Aorta (tissue), 5 donors: ENCODE data around the gene GAGE12J. TPM values are rescaled to one million over a fixed set of nuclear protein-coding genes. Genes with fewer than 3 reads are reported as not detected.
"Not testable (repeated sequence)": the region's sequence is repeated elsewhere in the genome, so short reads cannot be mapped to it uniquely, and the experiment has no call there.

Source experiments
- ATAC-seq: fragments of 200-7000 bp; cut with Tn5 transposase; one replicate; pipeline ENCODE4 v1.9.1; 2022; ENCODE audit warnings: moderate library complexity; ENCODE audit not compliant: low FRiP score
- DNase-seq, 2 donors: peaks; one replicate each; pipeline ENCODE4 v3.0.0-alpha.2; 2020
- H3K27ac ChIP-seq, 2 donors: one replicate each; pipeline ENCODE4 v1.5.1; 2013; ENCODE audit warnings: low read length in 2 of 2, mild to moderate bottlenecking in 2 of 2, moderate library complexity in 2 of 2, control low read depth in 1 of 2, inconsistent platforms in 1 of 2, low read depth in 1 of 2
- H3K27me3 ChIP-seq, 2 donors: one replicate each; pipeline ENCODE4 v1.6.1; 2013; ENCODE audit warnings: control low read depth in 1 of 2, low read length in 1 of 2, mild to moderate bottlenecking in 1 of 2, moderate library complexity in 1 of 2; ENCODE audit not compliant: insufficient read depth in 2 of 2, control insufficient read depth in 1 of 2
- H3K36me3 ChIP-seq, 2 donors: one replicate each; pipeline ENCODE4 v1.6.1; 2013; ENCODE audit warnings: control low read depth in 1 of 2, low read length in 1 of 2, mild to moderate bottlenecking in 1 of 2; ENCODE audit not compliant: insufficient read depth in 2 of 2, control insufficient read depth in 1 of 2
- H3K4me1 ChIP-seq, 2 donors: one replicate each; pipeline ENCODE4 v1.6.1; 2013; ENCODE audit warnings: low read length in 2 of 2, control low read depth in 1 of 2, mild to moderate bottlenecking in 1 of 2, moderate library complexity in 1 of 2; ENCODE audit not compliant: insufficient read depth in 2 of 2, control insufficient read depth in 1 of 2
- H3K4me3 ChIP-seq, 2 donors: one replicate each; pipeline ENCODE4 v1.5.1; 2013; ENCODE audit warnings: low read length in 2 of 2, control low read depth in 1 of 2, mild to moderate bottlenecking in 1 of 2
- H3K9me3 ChIP-seq: one replicate; pipeline ENCODE4 v1.6.1; 2013; ENCODE audit warnings: mild to moderate bottlenecking, low read length; ENCODE audit not compliant: control insufficient read depth
- WGBS, 2 donors: extraction: QIAGEN DNeasy Blood & Tissue Kit; methylation state at CpG; one replicate each; pipeline ENCODE4 v1.1.7; 2013; 5-methylcytosine and 5-hydroxymethylcytosine counted together
- intact Hi-C, 2 donors: fragments of 100-400 bp; cut with DNase I; formaldehyde crosslinking; loops; one replicate each; pipeline versions ENCODE4 v1.14.2 to v1.15.0; 2022
- polyA plus RNA-seq, 2 donors: library from polyadenylated mRNA; stranded (reverse); fragments of 200-250 nt; gene quantifications; one replicate each; pipeline ENCODE4 v1.2.3, GENCODE V29; 2013
- total RNA-seq, 2 donors: library from RNA; stranded (reverse); fragmentation: NEBNext Ultra II Directional; extraction: Animal tissue kit (Norgen Biotek cat#: 25700); gene quantifications; one replicate each; pipeline ENCODE4 v1.2.1, GENCODE V29; 2021
- donor health status: healthy with polysubstance abuse.
- donor health status: Bipolar disorder and iron deficiency.
- donor health status: DM: no; HTN: no; CAD: no.
- donor health status: DM: no; HTN: no; CAD: no.
- donor health status: DM: yes; HTN: yes; CAD: no.

The GAGE12J gene
- total and polyA plus RNA-seq, 4 donors = not detected

GRCh38 chrX:49330421-49330820 lies 8.6 kb downstream of the GAGE12J start:
- H3K27me3 ChIP-seq, H3K36me3 ChIP-seq, intact Hi-C loops, H3K27ac ChIP-seq, H3K4me1 ChIP-seq, ATAC-seq, DNase-seq, H3K9me3 ChIP-seq, H3K4me3 ChIP-seq: not testable (repeated sequence)
- WGBS, 2 donors = 79 to 89% methylated on average over 3 of the region's 11 CpGs

- ATAC-seq, DNase-seq, H3K4me1 ChIP-seq, H3K27ac ChIP-seq, H3K9me3 ChIP-seq, H3K4me3 ChIP-seq, intact Hi-C loops, H3K27me3 ChIP-seq, H3K36me3 ChIP-seq: not testable (repeated sequence)
- no CpG with 5 or more reads among the region's 16 CpGs for WGBS, 2 donors
Measured at GRCh38 chrX:49331282-49331681, 9.4 kb downstream of the GAGE12J start, which contains the start of gene GAGE13. Gene GAGE13, plus strand, starts transcription at chrX:49331582. Its CDS starts 1,156 bp downstream, at chrX:49332738.

- H3K4me1 ChIP-seq, ATAC-seq, intact Hi-C loops, H3K4me3 ChIP-seq, H3K27ac ChIP-seq, H3K9me3 ChIP-seq, H3K36me3 ChIP-seq, H3K27me3 ChIP-seq: not testable (repeated sequence)
- peak in 1 of 2 donors; percentile 80 for DNase-seq
- no CpG with 5 or more reads among the region's 26 CpGs for WGBS, 2 donors
Measured at GRCh38 chrX:49331841-49332240, 10.0 kb downstream of the GAGE12J start.

GRCh38 chrX:49341449-49341848 lies 19.6 kb downstream of the GAGE12J start:
- H3K9me3 ChIP-seq, H3K4me3 ChIP-seq, H3K36me3 ChIP-seq, H3K4me1 ChIP-seq, H3K27ac ChIP-seq, intact Hi-C loops, H3K27me3 ChIP-seq, ATAC-seq: not testable (repeated sequence)
- DNase-seq = peak; percentile 68 to 85
- 95 to 97% methylated on average over 11 to 14 of the region's 24 CpGs for WGBS, 2 donors

- DNase-seq, H3K9me3 ChIP-seq, intact Hi-C loops, H3K36me3 ChIP-seq, ATAC-seq, H3K27me3 ChIP-seq, H3K27ac ChIP-seq, H3K4me3 ChIP-seq, H3K4me1 ChIP-seq: not testable (repeated sequence)
- 76% methylated on average over 11 of the region's 15 CpGs for WGBS, 2 donors
Measured at GRCh38 chrX:49344496-49345175, 22.8 kb downstream of the GAGE12J start.

GRCh38 chrX:49345402-49345801 lies 23.6 kb downstream of the GAGE12J start:
- H3K9me3 ChIP-seq, H3K36me3 ChIP-seq, ATAC-seq, DNase-seq, H3K27ac ChIP-seq, H3K27me3 ChIP-seq, H3K4me1 ChIP-seq, intact Hi-C loops, H3K4me3 ChIP-seq: not testable (repeated sequence)
- 81% methylated on average over 5 of the region's 10 CpGs for WGBS, 2 donors

- H3K4me3 ChIP-seq, H3K36me3 ChIP-seq, H3K27ac ChIP-seq, H3K27me3 ChIP-seq, H3K4me1 ChIP-seq, ATAC-seq, H3K9me3 ChIP-seq, intact Hi-C loops: not testable (repeated sequence)
- peak in 1 of 2 donors; percentile 80 for DNase-seq
- 86 to 88% methylated on average over 7 of the region's 11 CpGs for WGBS, 2 donors
Measured at GRCh38 chrX:49346150-49346549, 24.3 kb downstream of the GAGE12J start.

Other genes with a start within 250 kb of the GAGE12J start
- 10 to 100 TPM; 37.7 to 40.2 TPM for gene PRAF2, start 248.0 kb upstream of the GAGE12J start, total RNA-seq
- 10 to 100 TPM; 30.8 to 54.3 TPM for gene PRAF2, start 248.0 kb upstream of the GAGE12J start, polyA plus RNA-seq
- 10 to 100 TPM; 66.1 to 84.4 TPM for gene WDR45, start 242.2 kb upstream of the GAGE12J start, total RNA-seq
- gene WDR45, start 242.2 kb upstream of the GAGE12J start, polyA plus RNA-seq = 100 to 1,000 TPM in 1 of 2 donors, 10 to 100 TPM in 1; 73.0 to 236 TPM
- 10 to 100 TPM; 15.8 to 20.4 TPM for gene GPKOW, start 198.3 kb upstream of the GAGE12J start, total RNA-seq
- gene GPKOW, start 198.3 kb upstream of the GAGE12J start, polyA plus RNA-seq = 10 to 100 TPM; 14.3 to 22.8 TPM
- gene MAGIX, start 159.3 kb upstream of the GAGE12J start, total RNA-seq = 1 to 10 TPM; 2.7 to 2.8 TPM
- 1 to 10 TPM; 1.9 to 4.9 TPM for gene MAGIX, start 159.3 kb upstream of the GAGE12J start, polyA plus RNA-seq
- 100 to 1,000 TPM; 159 to 201 TPM for gene PLP2, start 150.1 kb upstream of the GAGE12J start, total RNA-seq
- 100 to 1,000 TPM; 203 to 337 TPM for gene PLP2, start 150.1 kb upstream of the GAGE12J start, polyA plus RNA-seq
- gene PRICKLE3, start 135.7 kb upstream of the GAGE12J start, total RNA-seq = 10 to 100 TPM; 11.9 to 13.3 TPM
- 1 to 10 TPM; 2.8 to 7.2 TPM for gene PRICKLE3, start 135.7 kb upstream of the GAGE12J start, polyA plus RNA-seq
- gene SYP, start 121.8 kb upstream of the GAGE12J start, total RNA-seq = 1 to 10 TPM; 2.4 to 4.5 TPM
- gene SYP, start 121.8 kb upstream of the GAGE12J start, polyA plus RNA-seq = 1 to 10 TPM; 3.0 to 5.3 TPM
- under 1 TPM; 0.06 to 0.42 TPM for gene CACNA1F, start 88.7 kb upstream of the GAGE12J start, total RNA-seq
- under 1 TPM; 0.03 to 0.38 TPM for gene CACNA1F, start 88.7 kb upstream of the GAGE12J start, polyA plus RNA-seq
- gene CCDC22, start 86.6 kb upstream of the GAGE12J start, total RNA-seq = 10 to 100 TPM; 11.6 to 12.5 TPM
- 10 to 100 TPM in 1 of 2 donors, 1 to 10 TPM in 1; 5.3 to 17.2 TPM for gene CCDC22, start 86.6 kb upstream of the GAGE12J start, polyA plus RNA-seq
- gene FOXP3, start 57.3 kb upstream of the GAGE12J start, total RNA-seq = under 1 TPM in 1 of 2 donors, not detected in 1; 0.32 TPM
- not detected for gene FOXP3, start 57.3 kb upstream of the GAGE12J start, polyA plus RNA-seq
- gene PPP1R3F, start 52.2 kb upstream of the GAGE12J start, total RNA-seq = 1 to 10 TPM; 7.9 to 9.2 TPM
- 1 to 10 TPM; 1.9 to 6.3 TPM for gene PPP1R3F, start 52.2 kb upstream of the GAGE12J start, polyA plus RNA-seq
- gene GAGE10, start 18.4 kb upstream of the GAGE12J start, total RNA-seq = not detected
- gene GAGE10, start 18.4 kb upstream of the GAGE12J start, polyA plus RNA-seq = not detected
- not detected for gene GAGE13, start 9.5 kb downstream of the GAGE12J start, total RNA-seq
- gene GAGE13, start 9.5 kb downstream of the GAGE12J start, polyA plus RNA-seq = not detected
- gene GAGE12C, start 210.1 kb downstream of the GAGE12J start, total RNA-seq = not detected
- not detected for gene GAGE12C, start 210.1 kb downstream of the GAGE12J start, polyA plus RNA-seq
- not detected for gene GAGE12D, start 219.7 kb downstream of the GAGE12J start, total RNA-seq
- gene GAGE12D, start 219.7 kb downstream of the GAGE12J start, polyA plus RNA-seq = not detected
- not detected for gene GAGE12E, start 229.3 kb downstream of the GAGE12J start, total RNA-seq
- gene GAGE12E, start 229.3 kb downstream of the GAGE12J start, polyA plus RNA-seq = not detected
- not detected for gene GAGE12F, start 238.8 kb downstream of the GAGE12J start, total RNA-seq
- gene GAGE12F, start 238.8 kb downstream of the GAGE12J start, polyA plus RNA-seq = not detected
- gene GAGE12G, start 248.4 kb downstream of the GAGE12J start, total RNA-seq = not detected
- gene GAGE12G, start 248.4 kb downstream of the GAGE12J start, polyA plus RNA-seq = not detected